HepG2 (cell line): Measurements from ENCODE around the gene C2orf42. TPM values are rescaled to one million over a fixed set of nuclear protein-coding genes. Genes with fewer than 3 reads are reported as not detected.
A peak's percentile ranks its signal among the peaks of the same experiment; 100 is the strongest.

Experiments used
- ARNT ChIP-seq: fragments of 450-650 bp; IDR thresholded peaks from 2 replicates; pipeline ENCODE4 v1.6.1; 2017
- EZH2 ChIP-seq: conservative IDR thresholded peaks from 2 replicates; pipeline ENCODE4 v1.6.1; 2012; ENCODE audit warnings: mild to moderate bottlenecking, low read depth, low read length, moderate library complexity
- FOSL2 ChIP-seq: sonication (generic); formaldehyde crosslinking; IDR thresholded peaks from 2 replicates; pipeline ENCODE4 v1.4.0; 2020; ENCODE audit warnings: missing genetic modification reagents
- FOXJ3 ChIP-seq: sonication (generic); formaldehyde crosslinking; IDR thresholded peaks from 2 replicates; pipeline ENCODE4 v1.4.0; 2020; ENCODE audit warnings: missing genetic modification reagents, mild to moderate bottlenecking, borderline replicate concordance
- ISL2 ChIP-seq: sonication (generic); formaldehyde crosslinking; IDR thresholded peaks from 2 replicates; pipeline ENCODE4 v1.5.0; 2020; ENCODE audit warnings: missing genetic modification reagents
- JUN ChIP-seq: sonication (generic); formaldehyde crosslinking; IDR thresholded peaks from 2 replicates; pipeline ENCODE4 v1.4.0; 2020; ENCODE audit warnings: mild to moderate bottlenecking, missing genetic modification reagents
- NCOA1 ChIP-seq: sonication (generic); formaldehyde crosslinking; IDR thresholded peaks from 2 replicates; pipeline ENCODE4 v1.9.0; 2021; ENCODE audit warnings: missing genetic modification reagents
- NFIC ChIP-seq: IDR thresholded peaks from 2 replicates; pipeline ENCODE4 v1.6.1; 2012; ENCODE audit warnings: mild to moderate bottlenecking, low read length, inconsistent platforms
- NFRKB ChIP-seq: fragments of 450-650 bp; IDR thresholded peaks from 2 replicates; pipeline ENCODE4 v1.6.1; 2017
- ZFP1 ChIP-seq: IDR thresholded peaks from 2 replicates; pipeline ENCODE4 v1.6.1; 2016
- ZFP82 ChIP-seq: sonication (generic); formaldehyde crosslinking; IDR thresholded peaks from 2 replicates; pipeline ENCODE4 v1.5.1; 2020; ENCODE audit warnings: mild to moderate bottlenecking, missing genetic modification reagents, borderline replicate concordance
- ZKSCAN8 ChIP-seq: IDR thresholded peaks from 2 replicates; pipeline ENCODE4 v1.6.1; 2016; ENCODE audit warnings: borderline replicate concordance, missing genetic modification reagents, missing compliant biosample characterization
- ZNF224 ChIP-seq: sonication (generic); formaldehyde crosslinking; IDR thresholded peaks from 2 replicates; pipeline ENCODE4 v1.5.0; 2020; ENCODE audit warnings: mild to moderate bottlenecking, missing genetic modification reagents
- ZNF562 ChIP-seq: sonication (generic); formaldehyde crosslinking; IDR thresholded peaks from 2 replicates; pipeline ENCODE4 v1.8.0; 2022; ENCODE audit warnings: missing genetic modification reagents, borderline replicate concordance
- ZNF564 ChIP-seq: sonication (generic); formaldehyde crosslinking; IDR thresholded peaks from 2 replicates; pipeline ENCODE4 v1.8.1; 2023; ENCODE audit warnings: mild to moderate bottlenecking, missing genetic modification reagents
- ZNF660 ChIP-seq: sonication (generic); formaldehyde crosslinking; IDR thresholded peaks from 2 replicates; pipeline ENCODE4 v1.5.1; 2020; ENCODE audit warnings: mild to moderate bottlenecking, low read depth, missing genetic modification reagents, borderline replicate concordance
- ZNF709 ChIP-seq: sonication (generic); formaldehyde crosslinking; IDR thresholded peaks from 2 replicates; pipeline ENCODE4 v1.5.0; 2020; ENCODE audit warnings: mild to moderate bottlenecking, missing genetic modification reagents
- ZNF720 ChIP-seq: sonication (generic); formaldehyde crosslinking; IDR thresholded peaks from 2 replicates; pipeline ENCODE4 v1.4.0; 2020; ENCODE audit warnings: missing genetic modification reagents
- ZNF749 ChIP-seq: sonication (generic); formaldehyde crosslinking; IDR thresholded peaks from 2 replicates; pipeline ENCODE4 v1.8.0; 2022; ENCODE audit warnings: mild to moderate bottlenecking, missing genetic modification reagents, moderate library complexity, borderline replicate concordance
- ZNF776 ChIP-seq: sonication (generic); formaldehyde crosslinking; IDR thresholded peaks from 2 replicates; pipeline ENCODE4 v1.4.0; 2020; ENCODE audit warnings: mild to moderate bottlenecking, missing genetic modification reagents
- polyA plus RNA-seq, 8 experiments: library from polyadenylated mRNA; depleted of rRNA in 3 of 8; stranded (reverse) in 7 of 8; unstranded in 1 of 8; fragments of >200 nt; fragmentation: Illumina TruSeq in 4 of 8; extraction: Trizol in 4 of 8; gene quantifications; 2 replicates each; pipeline versions ENCODE4 v1.2.1 to v1.2.3, GENCODE V29; 2011 to 2016; ENCODE audit warnings: low read depth in 4 of 8, missing spikeins in 1 of 8, mixed read lengths in 1 of 8; ENCODE audit not compliant: insufficient read depth in 1 of 8
- total RNA-seq, 5 experiments: library from RNA; depleted of rRNA; stranded (reverse); fragments of >200 nt; fragmentation: Illumina TruSeq; extraction: Trizol; gene quantifications; 2 replicates each; pipeline ENCODE4 v1.2.3, GENCODE V29; 2016; ENCODE audit warnings: low read depth in 1 of 5
- TF ChIP-seq, protein P1 (sequence below): sonication (generic); formaldehyde crosslinking; IDR thresholded peaks from 2 replicates; pipeline ENCODE4 v1.5.1; 2020; ENCODE audit warnings: mild to moderate bottlenecking, missing genetic modification reagents, moderate library complexity
- TF ChIP-seq, protein P2 (sequence below): sonication (generic); formaldehyde crosslinking; IDR thresholded peaks from 2 replicates; pipeline ENCODE4 v1.4.0; 2020; ENCODE audit warnings: missing genetic modification reagents, borderline replicate concordance
- TF ChIP-seq, protein P3 (sequence below): sonication (generic); formaldehyde crosslinking; IDR thresholded peaks from 2 replicates; pipeline ENCODE4 v1.4.0; 2020; ENCODE audit warnings: missing genetic modification reagents
- TF ChIP-seq, protein P4 (sequence below): sonication (generic); formaldehyde crosslinking; IDR thresholded peaks from 2 replicates; pipeline ENCODE4 v1.4.0; 2020; ENCODE audit warnings: missing genetic modification reagents, borderline replicate concordance

C2orf42 gene
- total and polyA plus RNA-seq, 2 of the 13 experiments (the other 11 are each of a cell fraction or from before 2014, with no cell fraction given), result 9.3 to 9.9 TPM

DNA sequence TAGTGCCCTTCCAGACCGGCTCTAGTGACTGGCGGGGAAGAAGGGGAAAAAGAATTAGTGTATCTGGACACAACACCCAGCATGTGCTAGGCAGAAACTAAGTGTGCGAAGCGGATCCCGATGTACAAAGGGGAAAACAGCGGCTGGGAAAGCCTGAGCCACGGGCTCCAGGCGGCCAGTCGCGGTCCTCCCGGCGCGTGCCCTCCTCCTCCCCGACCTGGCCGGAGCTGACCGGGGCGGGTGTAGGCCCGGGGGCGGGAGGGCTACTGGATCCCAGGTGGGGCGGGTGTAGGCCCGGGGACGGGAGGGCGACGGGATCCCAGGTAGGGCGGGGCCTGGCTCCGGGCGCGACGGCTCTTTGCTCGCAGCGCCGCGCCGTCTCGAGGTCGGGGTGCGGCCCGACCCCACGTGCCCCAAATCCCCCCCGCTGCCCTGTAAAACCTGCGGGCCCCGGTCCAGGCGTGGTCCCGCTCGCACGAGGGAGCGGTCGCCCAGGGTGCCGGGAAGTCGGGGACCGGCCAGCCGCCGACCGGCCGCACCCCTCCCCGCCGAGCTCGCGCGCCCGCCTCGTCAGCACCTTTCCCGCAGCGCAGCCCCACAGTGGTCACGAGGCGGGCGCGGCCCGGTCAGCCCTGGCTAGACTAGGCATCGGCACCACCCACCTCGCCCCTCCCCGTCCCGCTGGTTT lies 48.8 kb downstream of the C2orf42 start (continued):
- TF ChIP-seq, protein P1, sequence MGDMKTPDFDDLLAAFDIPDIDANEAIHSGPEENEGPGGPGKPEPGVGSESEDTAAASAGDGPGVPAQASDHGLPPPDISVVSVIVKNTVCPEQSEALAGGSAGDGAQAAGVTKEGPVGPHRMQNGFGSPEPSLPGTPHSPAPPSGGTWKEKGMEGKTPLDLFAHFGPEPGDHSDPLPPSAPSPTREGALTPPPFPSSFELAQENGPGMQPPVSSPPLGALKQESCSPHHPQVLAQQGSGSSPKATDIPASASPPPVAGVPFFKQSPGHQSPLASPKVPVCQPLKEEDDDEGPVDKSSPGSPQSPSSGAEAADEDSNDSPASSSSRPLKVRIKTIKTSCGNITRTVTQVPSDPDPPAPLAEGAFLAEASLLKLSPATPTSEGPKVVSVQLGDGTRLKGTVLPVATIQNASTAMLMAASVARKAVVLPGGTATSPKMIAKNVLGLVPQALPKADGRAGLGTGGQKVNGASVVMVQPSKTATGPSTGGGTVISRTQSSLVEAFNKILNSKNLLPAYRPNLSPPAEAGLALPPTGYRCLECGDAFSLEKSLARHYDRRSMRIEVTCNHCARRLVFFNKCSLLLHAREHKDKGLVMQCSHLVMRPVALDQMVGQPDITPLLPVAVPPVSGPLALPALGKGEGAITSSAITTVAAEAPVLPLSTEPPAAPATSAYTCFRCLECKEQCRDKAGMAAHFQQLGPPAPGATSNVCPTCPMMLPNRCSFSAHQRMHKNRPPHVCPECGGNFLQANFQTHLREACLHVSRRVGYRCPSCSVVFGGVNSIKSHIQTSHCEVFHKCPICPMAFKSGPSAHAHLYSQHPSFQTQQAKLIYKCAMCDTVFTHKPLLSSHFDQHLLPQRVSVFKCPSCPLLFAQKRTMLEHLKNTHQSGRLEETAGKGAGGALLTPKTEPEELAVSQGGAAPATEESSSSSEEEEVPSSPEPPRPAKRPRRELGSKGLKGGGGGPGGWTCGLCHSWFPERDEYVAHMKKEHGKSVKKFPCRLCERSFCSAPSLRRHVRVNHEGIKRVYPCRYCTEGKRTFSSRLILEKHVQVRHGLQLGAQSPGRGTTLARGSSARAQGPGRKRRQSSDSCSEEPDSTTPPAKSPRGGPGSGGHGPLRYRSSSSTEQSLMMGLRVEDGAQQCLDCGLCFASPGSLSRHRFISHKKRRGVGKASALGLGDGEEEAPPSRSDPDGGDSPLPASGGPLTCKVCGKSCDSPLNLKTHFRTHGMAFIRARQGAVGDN, result peak; percentile 99
- TF ChIP-seq ZKSCAN8 (CRISPR knock-in tag), result no peak
- no peak for TF ChIP-seq NCOA1 (CRISPR knock-in tag)
- TF ChIP-seq EZH2, result no peak
- TF ChIP-seq, protein P2, sequence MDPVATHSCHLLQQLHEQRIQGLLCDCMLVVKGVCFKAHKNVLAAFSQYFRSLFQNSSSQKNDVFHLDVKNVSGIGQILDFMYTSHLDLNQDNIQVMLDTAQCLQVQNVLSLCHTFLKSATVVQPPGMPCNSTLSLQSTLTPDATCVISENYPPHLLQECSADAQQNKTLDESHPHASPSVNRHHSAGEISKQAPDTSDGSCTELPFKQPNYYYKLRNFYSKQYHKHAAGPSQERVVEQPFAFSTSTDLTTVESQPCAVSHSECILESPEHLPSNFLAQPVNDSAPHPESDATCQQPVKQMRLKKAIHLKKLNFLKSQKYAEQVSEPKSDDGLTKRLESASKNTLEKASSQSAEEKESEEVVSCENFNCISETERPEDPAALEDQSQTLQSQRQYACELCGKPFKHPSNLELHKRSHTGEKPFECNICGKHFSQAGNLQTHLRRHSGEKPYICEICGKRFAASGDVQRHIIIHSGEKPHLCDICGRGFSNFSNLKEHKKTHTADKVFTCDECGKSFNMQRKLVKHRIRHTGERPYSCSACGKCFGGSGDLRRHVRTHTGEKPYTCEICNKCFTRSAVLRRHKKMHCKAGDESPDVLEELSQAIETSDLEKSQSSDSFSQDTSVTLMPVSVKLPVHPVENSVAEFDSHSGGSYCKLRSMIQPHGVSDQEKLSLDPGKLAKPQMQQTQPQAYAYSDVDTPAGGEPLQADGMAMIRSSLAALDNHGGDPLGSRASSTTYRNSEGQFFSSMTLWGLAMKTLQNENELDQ, result no peak
- TF ChIP-seq ZNF720, result no peak
- no peak for TF ChIP-seq NFRKB
- peak; percentile 95; the same call in 1 of the 2 replicates for TF ChIP-seq ZNF749
- TF ChIP-seq, protein P3, sequence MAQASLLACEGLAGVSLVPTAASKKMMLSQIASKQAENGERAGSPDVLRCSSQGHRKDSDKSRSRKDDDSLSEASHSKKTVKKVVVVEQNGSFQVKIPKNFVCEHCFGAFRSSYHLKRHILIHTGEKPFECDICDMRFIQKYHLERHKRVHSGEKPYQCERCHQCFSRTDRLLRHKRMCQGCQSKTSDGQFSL (CRISPR knock-in tag), result peak; percentile 82
- TF ChIP-seq ZNF562 (CRISPR knock-in tag), result 0 out of 2 replicates have a peak, but pooled peaks have one; percentile 32
- no peak for TF ChIP-seq NFIC
- TF ChIP-seq ISL2 (CRISPR knock-in tag), result no peak
- TF ChIP-seq ARNT, result no peak
- 0 out of 2 replicates have a peak, but pooled peaks have one; percentile 60 for TF ChIP-seq ZNF564 (CRISPR knock-in tag)
- TF ChIP-seq, protein P4, sequence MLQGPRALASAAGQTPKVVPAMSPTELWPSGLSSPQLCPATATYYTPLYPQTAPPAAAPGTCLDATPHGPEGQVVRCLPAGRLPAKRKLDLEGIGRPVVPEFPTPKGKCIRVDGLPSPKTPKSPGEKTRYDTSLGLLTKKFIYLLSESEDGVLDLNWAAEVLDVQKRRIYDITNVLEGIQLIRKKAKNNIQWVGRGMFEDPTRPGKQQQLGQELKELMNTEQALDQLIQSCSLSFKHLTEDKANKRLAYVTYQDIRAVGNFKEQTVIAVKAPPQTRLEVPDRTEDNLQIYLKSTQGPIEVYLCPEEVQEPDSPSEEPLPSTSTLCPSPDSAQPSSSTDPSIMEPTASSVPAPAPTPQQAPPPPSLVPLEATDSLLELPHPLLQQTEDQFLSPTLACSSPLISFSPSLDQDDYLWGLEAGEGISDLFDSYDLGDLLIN (CRISPR knock-in tag), result no peak
- peak; percentile 86; the same call in 1 of the 2 replicates for TF ChIP-seq ZNF709 (CRISPR knock-in tag)
- no peak for TF ChIP-seq JUN (CRISPR knock-in tag)
- no peak for TF ChIP-seq ZFP1 (CRISPR knock-in tag)
- TF ChIP-seq ZNF776 (CRISPR knock-in tag), result peak; percentile 93; the same call in 1 of the 2 replicates
- no peak; the same call in 1 of the 2 replicates for TF ChIP-seq ZFP82 (CRISPR knock-in tag)
- no peak for TF ChIP-seq ZNF660 (CRISPR knock-in tag)
- no peak; the same call in 1 of the 2 replicates for TF ChIP-seq FOSL2 (CRISPR knock-in tag)
- no peak for TF ChIP-seq FOXJ3
- no peak for TF ChIP-seq ZNF224 (CRISPR knock-in tag)
